K562 (cell line): ENCODE results near the gene RUNX1. TPM values are rescaled to one million over a fixed set of nuclear protein-coding genes. Genes with fewer than 3 reads are reported as not detected.

Source experiments
- CHCHD3 ChIP-seq: fragments of 250-450 bp; sonication (Bioruptor Pico); IDR thresholded peaks from 2 replicates; pipeline ENCODE4 v2.1.2; 2022; ENCODE audit warnings: mild to moderate bottlenecking
- CHD1 ChIP-seq: fragments of 200-600 bp; sonication (generic); IDR thresholded peaks from one replicate; pipeline ENCODE4 v1.6.1; 2012; ENCODE audit warnings: mild to moderate bottlenecking, moderate library complexity, low read length, inconsistent platforms
- CHD7 ChIP-seq: fragments of 200-600 bp; sonication (generic); IDR thresholded peaks from one replicate; pipeline ENCODE4 v1.6.1; 2012; ENCODE audit warnings: mild to moderate bottlenecking, low read depth, low read length, inconsistent platforms
- KHSRP ChIP-seq: fragments of 450-650 bp; IDR thresholded peaks from 2 replicates; pipeline ENCODE4 v1.6.1; 2017
- NR1H2 ChIP-seq: sonication (generic); formaldehyde crosslinking; IDR thresholded peaks from 2 replicates; pipeline ENCODE4 v1.4.0; 2020; ENCODE audit warnings: mild to moderate bottlenecking, missing genetic modification reagents
- RBBP5 ChIP-seq: fragments of 200-600 bp; sonication (generic); IDR thresholded peaks from 2 replicates; pipeline ENCODE4 v1.6.1; 2012; ENCODE audit warnings: borderline replicate concordance, mild to moderate bottlenecking, low read length, control low read depth, inconsistent platforms; ENCODE audit not compliant: insufficient read depth, poor library complexity, severe bottlenecking
- RNF2 ChIP-seq: sonication (generic); IDR thresholded peaks from 2 replicates; pipeline ENCODE4 v1.6.1; 2016
- SMC3 ChIP-seq: conservative IDR thresholded peaks from 2 replicates; pipeline ENCODE4 v1.6.1; 2011; ENCODE audit warnings: low read depth, low read length, improper control_type of control experiment; ENCODE audit not compliant: insufficient read depth
- SRSF9 ChIP-seq: fragments of 200-400 bp; formaldehyde crosslinking; IDR thresholded peaks from 2 replicates; pipeline ENCODE4 v1.6.1; 2017; ENCODE audit warnings: low read depth, low read length, borderline replicate concordance
- TBP ChIP-seq: optimal IDR thresholded peaks from 2 replicates; pipeline ENCODE3; 2011; ENCODE audit warnings: low read depth, low read length, improper control_type of control experiment
- TCF3 ChIP-seq: sonication (generic); formaldehyde crosslinking; IDR thresholded peaks from 2 replicates; pipeline ENCODE4 v1.4.0; 2020; ENCODE audit warnings: mild to moderate bottlenecking, missing genetic modification reagents
- THAP12 ChIP-seq: fragments of 250-450 bp; sonication (Bioruptor Pico); IDR thresholded peaks from 2 replicates; pipeline ENCODE4 v1.9.0; 2021; ENCODE audit warnings: mild to moderate bottlenecking, inconsistent platforms
- YY1 ChIP-seq, 3 experiments: IDR thresholded peaks; 2 replicates each; pipeline ENCODE4 v1.6.1; 2011; ENCODE audit warnings: low read length in 2 of 3, mild to moderate bottlenecking in 2 of 3, moderate library complexity in 2 of 3, borderline replicate concordance in 1 of 3, control low read depth in 1 of 3, low read depth in 1 of 3; ENCODE audit not compliant: insufficient read depth in 3 of 3, insufficient replicate concordance in 2 of 3, control insufficient read depth in 1 of 3, insufficient read length in 1 of 3; ENCODE audit errors: extremely low read depth in 1 of 3
- ZNF12 ChIP-seq: sonication (generic); formaldehyde crosslinking; IDR thresholded peaks from 2 replicates; pipeline ENCODE4 v1.4.0; 2020; ENCODE audit warnings: mild to moderate bottlenecking, missing genetic modification reagents
- ZNF175 ChIP-seq: fragments of 200-800 bp; sonication (Bioruptor generic); IDR thresholded peaks from 2 replicates; pipeline ENCODE4 v1.6.1; 2016; ENCODE audit warnings: low read depth, mild to moderate bottlenecking, missing genetic modification characterization, missing compliant biosample characterization
- ZNF445 ChIP-seq: fragments of 250-450 bp; sonication (Bioruptor Pico); IDR thresholded peaks from 2 replicates; pipeline ENCODE4 v1.4.0; 2020; ENCODE audit warnings: low read depth, mild to moderate bottlenecking, moderate library complexity
- polyA plus RNA-seq, 8 experiments: library from polyadenylated mRNA; depleted of rRNA in 4 of 8; stranded (reverse) in 5 of 8; unstranded in 3 of 8; fragments of >200 nt; fragmentation: Nextera tagmentation in 2 of 8; fragmentation: Illumina TruSeq in 1 of 8; extraction: Ambion mirVana in 2 of 8; extraction: Trizol in 1 of 8; gene quantifications; 2 replicates each; pipeline versions ENCODE4 v1.2.1 to v1.2.3, GENCODE V29; 2011 to 2014; ENCODE audit warnings: inconsistent platforms in 1 of 8, missing spikeins in 1 of 8
- total RNA-seq, 7 experiments: library from RNA; depleted of rRNA in 6 of 7; stranded (reverse); fragments of >200 nt in 6 of 7; fragmentation: Illumina TruSeq in 2 of 7; extraction: Trizol in 2 of 7; gene quantifications; 2 replicates each; pipeline versions ENCODE4 v1.2.1 to v1.2.3, GENCODE V29; 2011 to 2021; ENCODE audit warnings: low replicate concordance in 1 of 7

The RUNX1 gene
- total and polyA plus RNA-seq, 9 of the 15 experiments (the other 6 are each of a cell fraction or from before 2014, with no cell fraction given): 2.2 to 68.6 (median 17.8) TPM

DNA sequence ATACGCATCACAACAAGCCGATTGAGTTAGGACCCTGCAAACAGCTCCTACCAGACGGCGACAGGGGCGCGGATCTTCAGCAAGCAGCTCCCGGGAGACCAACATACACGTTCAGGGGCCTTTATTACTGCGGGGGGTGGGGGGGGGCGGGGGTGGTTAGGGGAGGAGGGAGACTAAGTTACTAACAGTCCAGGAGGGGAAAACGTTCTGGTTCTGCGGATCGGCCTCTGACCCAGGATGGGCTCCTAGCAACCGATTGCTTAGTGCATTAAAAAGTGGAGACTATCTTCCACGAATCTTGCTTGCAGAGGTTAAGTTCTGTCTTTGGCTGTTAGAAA, 162.0 kb downstream of the RUNX1 start (continued):
- no peak for TF ChIP-seq CHD7
- peak; percentile 7 for TF ChIP-seq RBBP5
- no peak for TF ChIP-seq NR1H2 (CRISPR knock-in tag)
- TF ChIP-seq SRSF9: no peak
- TF ChIP-seq ZNF445 (CRISPR knock-in tag): no peak
- no peak for TF ChIP-seq TCF3
- TF ChIP-seq CHD1: peak; percentile 22
- TF ChIP-seq CHCHD3 (CRISPR knock-in tag): no peak
- no peak for TF ChIP-seq THAP12
- TF ChIP-seq TBP: no peak
- TF ChIP-seq ZNF12 (CRISPR knock-in tag): no peak
- peak in 1 of 3 experiments; percentile 20 for TF ChIP-seq YY1 (IDR thresholded peaks at IDR 0.05; ENCODE audit: borderline replicate concordance in 1 of 3, control insufficient read depth in 1 of 3, extremely low read depth in 1 of 3, insufficient read depth in 3 of 3, insufficient read length in 1 of 3, insufficient replicate concordance in 2 of 3, low read depth in 1 of 3, low read length in 2 of 3)
- no peak for TF ChIP-seq ZNF175 (CRISPR knock-in tag)
- TF ChIP-seq KHSRP: no peak
- no peak for TF ChIP-seq SMC3
- TF ChIP-seq RNF2: no peak
